CD4-positive, alpha-beta T cell treated with Interleukin-4 for 4 hours (primary cell): ENCODE measurements around the gene NBAS.
"Not testable (repeated sequence)": the region's sequence is repeated elsewhere in the genome, so short reads cannot be mapped to it uniquely, and the experiment has no call there.

ENCODE experiments used
- DNase-seq: peaks from one replicate; pipeline ENCODE4 v3.0.0-alpha.2; 2020

The NBAS gene

DNA sequence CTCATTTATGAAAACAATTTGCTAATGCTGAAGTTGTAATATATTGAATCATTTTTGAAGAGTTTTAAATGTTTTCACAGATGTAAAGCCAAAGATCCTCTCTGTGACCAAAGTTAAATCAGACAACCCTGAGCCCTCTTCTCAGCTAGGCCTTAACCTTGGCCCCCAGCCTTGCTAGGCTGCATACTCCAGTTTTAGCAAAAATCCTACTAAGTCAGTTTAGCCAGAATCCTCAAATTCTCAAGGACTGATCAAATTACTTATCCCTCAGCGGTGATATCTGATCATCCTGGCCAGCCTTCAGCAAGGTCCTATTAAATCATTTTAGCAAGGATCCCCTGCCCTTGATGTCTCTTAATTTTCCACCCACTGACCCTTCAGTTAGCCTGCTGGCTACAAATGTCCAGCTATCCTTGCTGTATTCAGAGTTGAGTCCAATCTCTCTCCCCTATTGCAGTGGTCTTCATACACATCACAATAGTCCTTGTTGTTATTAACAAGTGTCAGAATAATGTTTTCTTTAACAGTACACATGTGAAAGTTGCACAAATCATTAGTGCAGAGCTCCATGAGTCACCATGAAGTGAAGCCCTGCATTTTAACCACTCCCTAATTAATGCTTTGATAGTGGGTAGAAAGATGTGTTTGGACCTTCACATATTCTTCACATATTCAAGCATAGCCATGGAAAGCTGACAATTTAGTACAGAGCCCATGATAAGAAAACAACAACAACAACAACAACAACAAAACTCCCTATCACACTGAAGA lies 206.4 kb downstream of the NBAS start:
- no peak for DNase-seq

GRCh38 chr2:15352363-15352762 lies 208.8 kb downstream of the NBAS start:
- no peak for DNase-seq

DNA sequence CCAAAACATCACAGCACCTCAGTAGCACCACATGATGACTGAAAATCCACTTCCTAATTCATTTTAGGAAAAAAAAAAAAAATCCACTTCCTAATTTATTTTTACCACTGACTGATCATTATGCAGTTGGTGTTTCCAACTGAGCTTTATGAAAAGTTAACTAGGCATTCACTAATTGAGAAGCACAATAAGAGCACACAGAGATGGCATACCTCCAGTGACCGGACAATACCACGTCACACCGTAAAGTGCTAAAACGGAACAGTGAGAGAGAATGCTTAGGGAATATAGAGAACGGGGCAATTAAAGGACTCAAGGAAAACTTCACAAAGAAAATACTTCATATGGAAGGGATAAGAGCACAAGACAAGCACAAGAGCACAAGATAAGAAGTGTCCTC lies 212.5 kb downstream of the NBAS start:
- no peak for DNase-seq

GRCh38 chr2:15348045-15348444 lies 213.1 kb downstream of the NBAS start:
- no peak for DNase-seq

GRCh38 chr2:15346624-15347023 lies 214.5 kb downstream of the NBAS start:
- no peak for DNase-seq

DNA sequence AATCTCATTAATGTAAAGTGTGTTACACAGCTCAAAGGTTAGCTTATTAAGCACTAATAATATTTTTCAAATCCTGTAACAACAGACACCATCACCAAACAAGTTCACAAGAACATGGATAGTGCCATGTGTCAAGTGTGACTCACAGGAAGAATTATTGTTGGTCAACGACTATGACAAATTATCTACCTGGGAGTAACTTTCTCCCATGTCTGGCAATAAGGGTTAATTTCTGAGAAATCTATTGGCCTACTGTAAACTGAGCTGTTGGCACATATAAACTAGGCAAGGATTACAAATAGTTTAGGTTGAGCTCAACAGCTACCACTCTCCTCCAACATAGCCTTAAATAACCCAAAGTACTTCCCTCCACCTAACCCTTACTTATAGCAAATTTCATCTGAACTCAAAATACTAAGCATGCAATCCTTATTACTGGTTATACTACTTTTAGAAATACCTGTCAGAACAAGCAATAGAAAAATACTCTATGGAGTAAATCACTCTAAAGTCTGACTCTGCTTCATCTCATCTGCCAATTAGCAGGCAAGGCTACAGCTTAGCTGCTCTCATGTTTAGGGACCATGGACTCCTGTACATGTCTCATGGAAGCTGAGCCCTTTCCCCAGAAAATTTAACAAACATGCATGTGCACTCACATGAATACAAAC lies 223.0 kb downstream of the NBAS start:
- DNase-seq, result no peak

DNA sequence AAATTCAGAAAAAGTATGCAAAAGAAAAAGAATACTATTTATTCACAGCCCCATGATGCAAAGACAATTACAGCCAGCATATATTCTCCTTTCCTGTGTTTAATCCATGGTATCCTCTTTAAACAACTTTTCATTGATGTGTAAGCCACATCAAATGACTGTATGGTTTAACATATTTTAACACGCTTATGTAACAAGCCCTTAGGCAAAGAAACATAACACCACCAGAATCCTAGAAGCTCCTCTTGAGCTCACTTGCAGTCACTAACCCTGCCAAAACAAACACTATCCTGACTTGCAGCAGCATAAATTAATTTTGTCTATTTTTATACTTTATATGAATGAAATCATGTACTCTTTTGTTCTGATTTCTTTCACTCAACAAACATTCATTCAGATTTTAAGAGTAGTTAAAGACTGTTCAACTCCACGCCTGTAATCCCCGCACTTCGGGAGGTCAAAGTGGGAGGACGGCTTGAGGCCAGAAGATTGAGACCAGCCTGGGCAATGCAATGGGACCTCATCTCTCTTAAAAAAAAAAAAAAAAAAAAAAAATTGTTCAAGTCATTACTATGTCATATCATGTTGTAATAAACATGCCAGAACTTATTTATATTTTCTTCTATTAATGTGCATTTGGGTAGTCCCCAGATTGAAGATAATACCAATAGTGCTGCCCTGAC lies 226.3 kb downstream of the NBAS start:
- DNase-seq, result no peak

DNA sequence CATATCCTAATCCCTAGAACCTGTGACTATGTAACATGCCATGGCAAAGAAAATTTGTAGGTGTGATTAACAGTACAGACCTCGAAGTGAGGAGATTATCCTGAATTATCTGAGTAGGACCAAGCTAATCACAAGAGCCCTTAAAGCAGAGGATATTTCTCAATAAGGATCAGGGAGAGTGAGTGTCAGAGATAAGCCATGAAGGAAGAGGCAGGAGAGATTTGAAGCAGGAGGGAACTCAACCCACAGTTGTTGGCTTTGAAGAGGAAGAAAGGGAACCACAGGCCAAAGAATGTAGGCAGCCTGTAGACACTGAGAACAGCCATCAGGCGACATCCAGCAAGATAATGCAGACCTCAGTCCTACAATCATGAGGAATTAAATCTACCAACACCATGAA lies 229.3 kb downstream of the NBAS start:
- DNase-seq, result no peak

GRCh38 chr2:15325296-15325695 lies 235.8 kb downstream of the NBAS start:
- DNase-seq, result no peak

DNA sequence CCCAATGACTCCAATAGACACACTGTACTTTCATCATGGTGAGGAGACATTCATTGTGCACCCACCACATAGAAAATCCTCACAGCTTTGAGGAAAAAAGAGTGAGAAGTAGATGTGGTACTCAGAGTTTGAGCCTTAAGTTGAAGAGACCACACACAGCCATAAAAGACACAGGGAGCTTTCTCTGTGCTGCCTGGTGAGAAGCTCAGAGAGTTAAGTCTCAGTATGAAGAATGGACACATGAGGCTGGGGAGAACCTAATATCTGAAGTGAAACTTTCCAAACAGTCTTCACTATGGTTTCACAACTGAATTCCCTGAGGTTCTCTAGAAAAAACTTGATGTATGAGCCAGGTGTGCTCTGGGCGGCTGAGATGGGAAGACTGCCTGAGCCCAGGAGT lies 237.9 kb downstream of the NBAS start:
- no peak for DNase-seq

- not testable (repeated sequence) for DNase-seq
Measured at GRCh38 chr2:15321481-15321880, 239.7 kb downstream of the NBAS start.

DNA sequence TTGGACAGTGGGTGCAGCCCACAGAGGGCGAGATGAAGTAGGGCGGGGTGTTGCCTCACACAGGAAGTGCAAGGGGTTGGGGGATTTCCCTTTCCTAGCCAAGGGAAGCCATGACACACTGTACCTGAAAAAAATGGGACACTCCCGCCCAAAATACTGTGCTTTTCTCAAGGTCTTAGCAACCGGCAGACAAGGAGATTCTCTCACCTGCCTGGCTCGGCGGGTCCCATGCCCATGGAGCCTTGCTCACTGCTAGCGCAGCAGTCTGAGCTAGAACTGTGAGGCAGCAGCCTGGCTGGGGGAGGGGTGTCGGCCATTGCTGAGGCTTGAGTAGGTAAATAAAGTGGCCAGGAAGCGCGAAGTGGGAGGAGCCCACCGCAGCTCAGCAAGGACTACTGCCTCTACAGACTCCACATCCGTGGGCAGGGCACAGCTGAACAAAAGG lies 244.7 kb downstream of the NBAS start:
- DNase-seq, result peak; percentile 39

GRCh38 chr2:15315411-15315810 lies 245.7 kb downstream of the NBAS start:
- DNase-seq, result no peak

- DNase-seq, result peak; percentile 11
Measured at GRCh38 chr2:15313657-15314056, 247.5 kb downstream of the NBAS start.

- DNase-seq, result no peak
Measured at GRCh38 chr2:15311926-15312325, 249.2 kb downstream of the NBAS start.

- peak; percentile 24 for DNase-seq
Measured at GRCh38 chr2:15311201-15311907, 249.8 kb downstream of the NBAS start.

DNA sequence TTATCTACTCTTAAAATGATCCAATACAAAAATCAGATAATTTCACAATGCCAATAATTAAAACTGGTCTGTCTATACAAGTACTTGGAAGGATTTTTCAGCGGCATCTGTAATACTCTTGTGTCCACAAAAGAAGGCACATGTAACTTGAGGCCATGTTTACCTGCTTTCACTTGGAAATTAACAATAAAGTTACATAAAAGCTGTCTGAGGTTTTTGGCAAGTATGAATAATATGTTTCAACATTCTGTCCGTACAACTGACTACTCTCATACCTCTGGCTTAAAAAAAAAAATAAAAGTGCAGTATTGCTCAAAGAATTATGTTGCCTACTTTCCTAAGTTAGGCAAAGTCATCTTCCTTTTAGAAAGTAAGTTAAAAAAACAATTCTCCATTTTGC lies 253.6 kb downstream of the NBAS start:
- DNase-seq, result no peak

- DNase-seq, result no peak
Measured at GRCh38 chr2:15306706-15307105, 254.4 kb downstream of the NBAS start.

DNA sequence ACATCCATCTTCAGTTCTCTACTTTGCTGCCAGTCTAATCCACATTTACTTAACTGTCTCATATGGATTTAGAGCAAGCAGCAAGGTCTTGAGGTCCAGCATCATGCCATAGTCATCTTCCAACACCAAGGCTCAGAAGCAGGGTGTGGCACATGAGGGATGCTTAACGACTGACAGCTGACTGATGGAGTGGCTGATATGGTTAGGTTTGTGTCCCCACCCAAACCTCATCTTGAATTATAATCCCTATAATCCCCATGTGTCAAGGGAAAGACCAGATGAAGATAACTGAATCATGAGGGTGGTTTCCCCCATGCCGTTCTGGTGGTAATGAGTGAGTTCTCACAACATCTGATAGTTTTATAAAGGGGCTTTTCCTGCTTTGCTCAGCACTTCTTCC lies 257.3 kb downstream of the NBAS start:
- no peak for DNase-seq

- no peak for DNase-seq
Measured at GRCh38 chr2:15302154-15302553, 259.0 kb downstream of the NBAS start.

GRCh38 chr2:15300624-15301573 lies 260.2 kb downstream of the NBAS start:
- no peak for DNase-seq

- no peak for DNase-seq
Measured at GRCh38 chr2:15299904-15300520, 261.1 kb downstream of the NBAS start.
